ENCODE data around the gene EHMT2. TPM values are rescaled to one million over a fixed set of nuclear protein-coding genes. Genes with fewer than 3 reads are reported as not detected.

EHMT2 gene
- total and polyA plus RNA-seq, 2 of the 8 experiments (the other 6 are each of a cell fraction or from before 2014, with no cell fraction given), result 125 to 177 TPM

DNA sequence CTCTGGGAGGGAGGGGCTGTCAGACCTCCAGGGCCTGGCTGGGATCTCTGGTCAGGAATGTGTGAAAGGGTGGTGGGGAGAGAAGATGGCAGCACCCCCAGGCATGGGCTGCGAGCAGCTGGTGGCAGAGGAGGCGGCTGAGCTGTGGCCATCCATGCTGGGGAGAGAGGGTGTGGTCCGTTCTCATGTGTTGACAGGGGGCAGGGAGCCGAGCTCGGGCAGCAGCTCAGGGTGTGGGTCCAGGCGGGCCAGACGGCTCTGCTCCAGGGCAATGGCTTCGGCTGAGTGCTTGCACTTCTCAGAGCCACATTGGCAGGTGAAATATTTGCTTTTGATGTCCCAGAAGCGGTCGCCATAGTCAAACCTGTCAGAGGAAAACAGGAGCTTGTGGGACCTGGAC lies 17.6 kb downstream of the EHMT2 start:
- Histone ChIP-seq H3K27me3 (replicated peaks in 1 of 4; ENCODE audit: control insufficient read depth in 3 of 4, extremely low read depth in 1 of 4, insufficient read depth in 3 of 4, low read length in 3 of 4) (no peaks in the 10 kb centered on the region), H2AFZ (ENCODE audit: low read length) (no peak overlapping the region), H3K23ac (ENCODE audit: insufficient read length) (no peak overlapping the region), H3K14ac (ENCODE audit: insufficient read length) (no peak overlapping the region), H3K36me3 (ENCODE audit: control insufficient read depth in 2 of 4, insufficient read depth in 4 of 4, low read length in 3 of 4) (peaks cover 24 to 50% (median 45%) of the 10 kb centered on the region in 4 experiments), H4K91ac (replicated peaks; ENCODE audit: insufficient read length, low read length) (no peak overlapping the region), H3K56ac (replicated peaks; ENCODE audit: insufficient read length, low read depth, low read length) (no peak overlapping the region), H3K4me1 (replicated peaks in 1 of 4; ENCODE audit: control insufficient read depth in 3 of 4, insufficient read depth in 4 of 4, low read length in 3 of 4) (peaks cover 0 to 11% (median 0%) of the 10 kb centered on the region in 4 experiments; a peak in 1 of 7 replicates), H3K79me2 (ENCODE audit: control insufficient read depth in 1 of 2, insufficient read depth in 2 of 2, low read length in 2 of 2) (no peaks in the 10 kb centered on the region), H3K4me3 (ENCODE audit: extremely low read depth in 1 of 4, insufficient read depth in 2 of 4, low read depth in 3 of 4, low read length in 4 of 4) (no peak overlapping the region), H2BK15ac (ENCODE audit: low read length) (no peak overlapping the region), H3K9ac (replicated peaks in 1 of 4; ENCODE audit: extremely low read depth in 1 of 4, low read depth in 3 of 4, low read length in 3 of 4) (no peak overlapping the region), H3K18ac (ENCODE audit: extremely low read depth, low read length) (no peak overlapping the region), H2AK5ac (ENCODE audit: low read depth, low read length) (no peak overlapping the region), H3K79me1 (ENCODE audit: low read depth, low read length) (no peaks in the 10 kb centered on the region; the same call in 1 of the 2 replicates), H3K4ac (replicated peaks; ENCODE audit: insufficient read length, low read depth, low read length) (no peak overlapping the region), H3K27ac (ENCODE audit: low read depth, low read length) (no peak overlapping the region), H2BK12ac (ENCODE audit: low read depth, low read length) (no peak overlapping the region), H2BK20ac (ENCODE audit: low read length) (no peak overlapping the region), H4K8ac (ENCODE audit: extremely low read depth, insufficient read depth, low read length) (no peak overlapping the region), H2BK5ac (ENCODE audit: low read depth, low read length) (no peak overlapping the region), H3K4me2 (ENCODE audit: insufficient read depth in 1 of 2, low read depth in 2 of 2, low read length in 2 of 2) (no peak overlapping the region), H4K20me1 (replicated peaks in 1 of 2; ENCODE audit: control insufficient read depth in 1 of 2, insufficient read depth in 2 of 2, low read length in 2 of 2) (peaks cover 2 to 13% of the 10 kb centered on the region in 2 experiments), H3K23me2 (ENCODE audit: low read depth, low read length) (no peaks in the 10 kb centered on the region), H3K9me3 (ENCODE audit: insufficient read depth in 2 of 2, low read depth in 1 of 2, low read length in 1 of 2) (no peaks in the 10 kb centered on the region), H2BK120ac (replicated peaks; ENCODE audit: low read depth, low read length) (no peak overlapping the region), H4K5ac (ENCODE audit: insufficient read length, low read depth, low read length) (no peak overlapping the region)
- DNase-seq (ENCODE audit: low read depth in 1 of 2, low spot score in 2 of 2), result no peak
- WGBS, 2 experiments (ENCODE audit: extremely low coverage in 1 of 2, insufficient coverage in 1 of 2, insufficient read length in 1 of 2, insufficient replicate concordance in 2 of 2, low coverage in 1 of 2, low lambda C conversion rate in 2 of 2, missing lambda C conversion rate in 1 of 2), result 92% methylated on average over 10 of the region's 10 CpGs; no CpG with 5 or more reads in 1 of the 2 experiments
- CTCF ChIA-PET (ENCODE audit: partially characterized antibody), result interaction anchor here (1.4 to 8.1 kb wide), 7 partner anchors 9 to 108 kb away, joined by 4 to 59 read pairs (median 6); no protein-coding TSS in a partner anchor
- FAIRE-seq, result no peak
- TF ChIP-seq CREB1 (IDR thresholded peaks at IDR 0.05) (no peak), CHD1 (IDR thresholded peaks at IDR 0.05; ENCODE audit: low read depth, low read length) (no peak), SUZ12 (IDR thresholded peaks at IDR 0.05; ENCODE audit: low read length) (no peak), HDAC6 (IDR thresholded peaks at IDR 0.05; ENCODE audit: low read depth, low read length) (no peak), EZH2 (IDR thresholded peaks at IDR 0.05; ENCODE audit: low read depth, low read length, severe bottlenecking) (no peak), TBP (IDR thresholded peaks at IDR 0.05; ENCODE audit: low read depth, low read length) (no peak), YY1 (IDR thresholded peaks at IDR 0.05; ENCODE audit: low read depth, low read length) (no peak), KDM1A (IDR thresholded peaks at IDR 0.05; ENCODE audit: borderline replicate concordance, low read length) (no peak), SP4 (IDR thresholded peaks at IDR 0.05; ENCODE audit: low read length) (no peak), BCL11A (IDR thresholded peaks at IDR 0.05; ENCODE audit: low read depth in 2 of 2, low read length in 2 of 2) (no peak), USF2 (IDR thresholded peaks at IDR 0.05; ENCODE audit: low read length) (no peak), RNF2 (IDR thresholded peaks at IDR 0.05; ENCODE audit: borderline replicate concordance, low read depth, low read length, missing control alignments, poor library complexity, severe bottlenecking) (no peak), KDM5A (IDR thresholded peaks at IDR 0.05; ENCODE audit: low read length) (no peak)
- POLR2A ChIA-PET (ENCODE audit: partially characterized antibody), result interaction anchor here (0.5 to 2.8 kb wide), 9 partner anchors 9 to 144 kb away, joined by 3 to 11 read pairs (median 4); partner anchors contain the start of gene NEU1

All from H1 (cell line).